B cell (primary cell): ENCODE measurements around the gene GPATCH8. TPM values are rescaled to one million over a fixed set of nuclear protein-coding genes. Genes with fewer than 3 reads are reported as not detected.
"Not testable (repeated sequence)": the region's sequence is repeated elsewhere in the genome, so short reads cannot be mapped to it uniquely, and the experiment has no call there.

ENCODE experiments used
- ATAC-seq: fragments of 200-7000 bp; cut with Tn5 transposase; one replicate; pipeline ENCODE4 v1.10.0; 2021; ENCODE audit warnings: low read depth, mild to moderate bottlenecking, moderate number of reproducible peaks, moderate library complexity
- CTCF ChIA-PET: fragments of 350-600 bp; sonication (Branson Sonifier 250); formaldehyde crosslinking; loops from one replicate; lab custom pipeline; 2021; ENCODE audit warnings: antibody characterized with exemption, inconsistent platforms; lab: Charles Lee
- POLR2A ChIA-PET: fragments of 350-600 bp; sonication (Branson Sonifier 250); formaldehyde crosslinking; loops from one replicate; lab custom pipeline; 2021; ENCODE audit warnings: antibody characterized with exemption; lab: Charles Lee
- DNase-seq: peaks from one replicate; pipeline ENCODE4 v3.0.0; 2013
- H2AFZ ChIP-seq: 2 replicates; pipeline ENCODE4 v1.6.1; 2012; ENCODE audit warnings: mild to moderate bottlenecking, low read depth, low read length; ENCODE audit not compliant: insufficient read depth, poor library complexity, severe bottlenecking
- H3K27ac ChIP-seq, 2 donors: 1 replicate in 1 of 2; 2 replicates in 1 of 2; pipeline ENCODE4 v1.5.1; 2012 to 2013; ENCODE audit warnings: low read length in 2 of 2, mild to moderate bottlenecking in 2 of 2, moderate library complexity in 1 of 2
- H3K27me3 ChIP-seq, 4 experiments: fragments of 200-600 bp in 1 of 4; sonication (generic) in 1 of 4; replicated peaks in 1 of 4; 1 replicate in 2 of 4; 2 replicates in 2 of 4; pipeline versions ENCODE4 v1.6.1 to v1.7.0; 2013 to 2016; ENCODE audit warnings: low read length in 3 of 4, mild to moderate bottlenecking in 2 of 4, mixed read lengths in 1 of 4, moderate library complexity in 1 of 4; ENCODE audit not compliant: insufficient read depth in 4 of 4, control insufficient read depth in 3 of 4; ENCODE audit errors: control extremely low read depth in 1 of 4
- H3K36me3 ChIP-seq, 2 experiments: replicated peaks in 1 of 2; 1 replicate in 1 of 2; 2 replicates in 1 of 2; pipeline versions ENCODE4 v1.6.1 to v1.7.1; 2013; ENCODE audit warnings: low read length in 1 of 2; ENCODE audit not compliant: insufficient read depth in 2 of 2, control insufficient read depth in 1 of 2; ENCODE audit errors: control extremely low read depth in 1 of 2, extremely low read depth in 1 of 2
- H3K4me1 ChIP-seq, 2 donors: fragments of 200-600 bp in 1 of 2; sonication (generic) in 1 of 2; 1 replicate in 1 of 2; 2 replicates in 1 of 2; pipeline versions ENCODE4 v1.5.1 to v1.6.1; 2013 to 2017; ENCODE audit warnings: low read length in 2 of 2; ENCODE audit not compliant: control insufficient read depth in 2 of 2, insufficient read depth in 2 of 2
- H3K4me2 ChIP-seq: replicated peaks from 2 replicates; pipeline ENCODE3; 2012; ENCODE audit warnings: mild to moderate bottlenecking, low read depth, low read length; ENCODE audit not compliant: poor library complexity, severe bottlenecking
- H3K4me3 ChIP-seq, 5 experiments: fragments of 200-600 bp in 1 of 5; sonication (generic) in 1 of 5; 1 replicate in 3 of 5; 2 replicates in 2 of 5; pipeline versions ENCODE4 v1.5.1 to v1.7.0; 2011 to 2016; ENCODE audit warnings: low read length in 4 of 5, mild to moderate bottlenecking in 4 of 5, low read depth in 2 of 5, control low read depth in 1 of 5, moderate library complexity in 1 of 5; ENCODE audit not compliant: insufficient read depth in 1 of 5; ENCODE audit errors: control extremely low read depth in 1 of 5, extremely low read depth in 1 of 5
- H3K79me2 ChIP-seq: fragments of 200-600 bp; sonication (generic); one replicate; pipeline ENCODE4 v1.6.0; 2016; ENCODE audit warnings: low read length; ENCODE audit not compliant: control insufficient read depth, insufficient read depth
- H3K9ac ChIP-seq: fragments of 200-600 bp; sonication (generic); 2 replicates; pipeline ENCODE4 v1.6.1; 2017; ENCODE audit warnings: mild to moderate bottlenecking, low read length, moderate library complexity
- H3K9me3 ChIP-seq, 3 donors: one replicate each; pipeline versions ENCODE4 v1.6.1 to v1.7.1; 2013; ENCODE audit warnings: low read length in 2 of 3; ENCODE audit not compliant: control insufficient read depth in 2 of 3, insufficient read depth in 1 of 3; ENCODE audit errors: control extremely low read depth in 1 of 3
- H4K20me1 ChIP-seq: 2 replicates; pipeline ENCODE4 v1.6.0; 2012; ENCODE audit warnings: mild to moderate bottlenecking, low read length; ENCODE audit not compliant: insufficient read depth, control insufficient read depth, poor library complexity, severe bottlenecking
- H3K27ac Mint-ChIP-seq: one replicate; pipeline ENCODE4 v1.8.0; 2021; ENCODE audit warnings: mixed read lengths
- H3K27me3 Mint-ChIP-seq: one replicate; pipeline ENCODE4 v1.8.0; 2021; ENCODE audit warnings: mixed read lengths
- H3K4me1 Mint-ChIP-seq: one replicate; pipeline ENCODE4 v1.8.0; 2021; ENCODE audit warnings: mixed read lengths
- H3K4me3 Mint-ChIP-seq: one replicate; pipeline ENCODE4 v1.8.0; 2021; ENCODE audit warnings: mixed read lengths
- H3K9me3 Mint-ChIP-seq: one replicate; pipeline ENCODE4 v1.8.0; 2022; ENCODE audit warnings: mixed read lengths; ENCODE audit not compliant: insufficient read depth
- CTCF ChIP-seq: fragments of 200-600 bp; IDR thresholded peaks from one replicate; pipeline ENCODE4 v1.8.0; 2022; ENCODE audit warnings: antibody characterized with exemption, mild to moderate bottlenecking
- EZH2 ChIP-seq: IDR thresholded peaks from 2 replicates; pipeline ENCODE4 v1.6.1; 2012; ENCODE audit warnings: borderline replicate concordance, low read depth, mild to moderate bottlenecking, moderate library complexity, low read length; ENCODE audit not compliant: insufficient read depth, poor library complexity, severe bottlenecking
- WGBS: methylation state at CpG from one replicate; pipeline ENCODE4 v1.1.5; 2013; ENCODE audit warnings: missing lambda C conversion rate; ENCODE audit not compliant: insufficient coverage; 5-methylcytosine and 5-hydroxymethylcytosine counted together
- intact Hi-C: fragments of 100-400 bp; cut with micrococcal nuclease; formaldehyde crosslinking; loops from one replicate; pipeline ENCODE4 v1.10.0; 2022
- polyA plus RNA-seq: library from polyadenylated mRNA; depleted of rRNA; stranded (reverse); fragments of >200 nt; gene quantifications from 2 replicates; pipeline ENCODE4 v1.2.3, GENCODE V29; 2012
- total RNA-seq, 2 donors: library from RNA; stranded (reverse); fragments of 120-200 nt in 1 of 2; gene quantifications; 1 replicate in 1 of 2; 2 replicates in 1 of 2; pipeline versions ENCODE4 v1.2.3 to v1.2.4, GENCODE V29; 2013 to 2022

Gene GPATCH8
- total and polyA plus RNA-seq, 2 donors (not counting 1 experiment from before 2014, with no cell fraction given), result 28.3 to 83.4 TPM

GRCh38 chr17:44367231-44367979 is 135.8 kb downstream of the GPATCH8 start:
- no peak for TF ChIP-seq CTCF
- no peak for TF ChIP-seq EZH2
- Histone ChIP-seq H3K79me2 (no peaks in the 10 kb centered on the region), H3K27me3 (peaks cover 0 to 28% (median 11%) of the 10 kb centered on the region in 4 experiments), H3K4me1 (peaks cover 10 to 12% of the 10 kb centered on the region in 2 donors), H4K20me1 (no peaks in the 10 kb centered on the region), H3K9me3 (no peaks in the 10 kb centered on the region), H3K36me3 (no peaks in the 10 kb centered on the region), H2AFZ (no peak overlapping the region), H3K4me3 (no peak overlapping the region), H3K9ac (no peak overlapping the region), H3K27ac (no peak overlapping the region), H3K4me2 (no peak overlapping the region)
- Mint-ChIP-seq H3K27me3 (peaks cover 48% of the 10 kb centered on the region), H3K27ac (no peak overlapping the region), H3K4me3 (no peak overlapping the region), H3K9me3 (no peaks in the 10 kb centered on the region), H3K4me1 (peaks cover 5% of the 10 kb centered on the region)
- ChIA-PET POLR2A (no interaction called here), CTCF (interaction anchor here (0.9 to 1.5 kb wide), 3 partner anchors 9 to 157 kb away, joined by 3 to 4 read pairs (median 3); no protein-coding TSS in a partner anchor)
- intact Hi-C loops, result no loop called here
- WGBS, result 89% methylated on average over 4 of the region's 7 CpGs
- ATAC-seq (no peak), DNase-seq (no peak)

DNA sequence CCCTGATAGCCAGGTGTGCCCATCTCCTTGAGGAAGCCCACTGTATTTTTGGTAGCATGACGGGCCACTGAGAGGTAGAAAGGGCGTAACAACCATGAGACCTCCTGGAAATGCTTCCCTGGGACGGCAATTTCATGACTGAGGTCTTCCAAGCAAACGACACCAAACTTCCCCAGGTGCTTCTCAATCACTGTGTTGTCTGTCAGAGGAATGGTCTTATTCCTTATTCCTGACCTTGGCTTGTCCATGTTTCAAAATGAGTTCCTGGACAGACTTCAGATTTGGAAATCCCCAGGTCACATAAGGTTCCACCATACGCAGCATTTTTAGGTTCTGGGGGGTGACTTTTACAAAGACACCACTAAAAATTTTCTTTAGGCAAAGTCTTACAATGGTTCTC is 138.2 kb downstream of the GPATCH8 start:
- ATAC-seq, H2AFZ ChIP-seq, H3K4me1 Mint-ChIP-seq, H3K9me3 Mint-ChIP-seq, H3K79me2 ChIP-seq, H3K4me2 ChIP-seq, intact Hi-C loops, H3K4me3 ChIP-seq, H3K9ac ChIP-seq, H3K36me3 ChIP-seq, H3K9me3 ChIP-seq, H3K27ac Mint-ChIP-seq, H3K27ac ChIP-seq, DNase-seq, H4K20me1 ChIP-seq: not testable (repeated sequence)
- Mint-ChIP-seq H3K27me3 (peaks cover 46% of the 10 kb centered on the region), H3K4me3 (peak overlapping the region; percentile 37)
- WGBS, result 88% methylated on average over 3 of the region's 5 CpGs
- Histone ChIP-seq H3K4me1 (peaks cover 10 to 12% of the 10 kb centered on the region in 2 donors), H3K27me3 (peaks cover 0 to 35% (median 13%) of the 10 kb centered on the region in 4 experiments)
- CTCF ChIA-PET, result interaction anchor here (6.2 kb wide), 1 partner anchor 13 kb away, joined by 52 read pairs; no protein-coding TSS in a partner anchor
- POLR2A ChIA-PET, result interaction anchor here (0.7 kb wide), 1 partner anchor 35 kb away, joined by 4 read pairs; no protein-coding TSS in a partner anchor
